Measurements from ENCODE around the gene AJAP1.

AJAP1 gene

GRCh38 chr1:4837031-4837600 lies 182.7 kb downstream of the AJAP1 start:
- DNase-seq (ENCODE audit: low spot score) = no peak

GRCh38 chr1:4837752-4838151 lies 183.3 kb downstream of the AJAP1 start:
- no peak for DNase-seq (ENCODE audit: low spot score)

GRCh38 chr1:4838231-4838630 lies 183.8 kb downstream of the AJAP1 start:
- no peak for DNase-seq (ENCODE audit: low spot score)

Data from hematopoietic multipotent progenitor cell treated with erythropoietin and hydrocortisone succinate and interleukin-3 and kit ligand, for 15 days (in vitro differentiated cells).